Left cardiac atrium (tissue), 4 donors: ENCODE results near the gene DUS2. TPM values are rescaled to one million over a fixed set of nuclear protein-coding genes. Genes with fewer than 3 reads are reported as not detected.

Experiments used
- ATAC-seq, 2 donors: fragments of 200-7000 bp; cut with Tn5 transposase; one replicate each; pipeline ENCODE4 v1.9.1; 2020; ENCODE audit warnings: mild to moderate bottlenecking in 2 of 2, moderate library complexity in 2 of 2
- DNase-seq: peaks from one replicate; pipeline ENCODE4 v3.0.0-alpha.2; 2020
- intact Hi-C, 2 donors: fragments of 100-400 bp; cut with DNase I; formaldehyde crosslinking; loops; one replicate each; pipeline versions ENCODE4 v1.14.1 to v1.15.1; 2022 to 2023
- total RNA-seq, 2 donors: library from RNA; stranded (reverse); fragmentation: NEBNext Ultra II Directional; extraction: Animal tissue kit (Norgen Biotek cat#: 25700); gene quantifications; one replicate each; pipeline ENCODE4 v1.2.1, GENCODE V29; 2021
- donor health status: DM: no; HTN: yes; CAD: no.
- donor health status: DM: no; HTN: yes; CAD: no; lungs with severe emphysema.
- donor health status: DM: yes; HTN: yes; CAD: no.
- donor health status: Dilated cardiomyopathy.

DUS2 gene
- total RNA-seq, 2 donors from 2014 or later, result 6.9 to 7.2 TPM

DNA sequence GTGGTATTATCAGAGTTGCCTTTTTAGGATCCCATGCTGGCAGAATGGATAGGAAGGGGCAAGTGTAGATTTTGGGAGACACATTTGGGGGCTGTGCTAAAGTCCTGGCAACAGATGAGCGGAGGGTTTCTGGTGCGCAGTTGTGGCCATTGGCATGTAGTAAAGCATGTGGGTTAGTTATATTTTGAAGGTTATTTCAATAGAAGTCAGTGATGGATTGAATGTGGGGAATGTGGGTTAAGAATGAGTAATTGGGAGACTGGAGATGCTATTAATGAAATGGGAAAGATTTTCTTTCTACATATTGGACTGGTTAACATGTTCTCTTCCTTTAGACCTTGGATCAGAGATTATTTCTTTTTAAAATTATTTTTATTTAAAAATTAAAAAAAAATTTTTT lies 10.0 kb downstream of the DUS2 start:
- intact Hi-C loops, result no loop called here
- no peak for ATAC-seq

DNA sequence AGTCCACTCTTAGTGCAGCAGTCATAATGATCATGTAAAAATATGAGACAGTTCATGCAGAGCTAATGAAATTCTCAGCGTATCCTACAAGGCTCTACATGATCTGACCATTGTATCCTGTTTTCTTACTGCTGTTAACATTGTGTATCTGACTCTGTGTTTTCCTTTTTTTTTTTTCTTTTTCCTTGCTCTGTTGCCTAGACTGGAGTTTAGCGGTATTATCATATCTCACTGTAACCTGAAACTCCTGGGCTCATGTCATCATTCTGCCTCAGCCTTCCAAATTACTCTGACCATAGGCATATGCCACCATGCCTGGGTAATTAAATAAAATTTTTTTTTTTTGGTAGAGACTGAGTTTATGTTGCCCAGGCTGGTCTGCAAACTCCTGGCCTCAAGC lies 12.1 kb downstream of the DUS2 start:
- DNase-seq, result no peak
- intact Hi-C loops, result no loop called here
- ATAC-seq, result no peak

More for the DNA sequence above, 10.0 kb downstream of the DUS2 start:
- DNase-seq, result no peak

DNA sequence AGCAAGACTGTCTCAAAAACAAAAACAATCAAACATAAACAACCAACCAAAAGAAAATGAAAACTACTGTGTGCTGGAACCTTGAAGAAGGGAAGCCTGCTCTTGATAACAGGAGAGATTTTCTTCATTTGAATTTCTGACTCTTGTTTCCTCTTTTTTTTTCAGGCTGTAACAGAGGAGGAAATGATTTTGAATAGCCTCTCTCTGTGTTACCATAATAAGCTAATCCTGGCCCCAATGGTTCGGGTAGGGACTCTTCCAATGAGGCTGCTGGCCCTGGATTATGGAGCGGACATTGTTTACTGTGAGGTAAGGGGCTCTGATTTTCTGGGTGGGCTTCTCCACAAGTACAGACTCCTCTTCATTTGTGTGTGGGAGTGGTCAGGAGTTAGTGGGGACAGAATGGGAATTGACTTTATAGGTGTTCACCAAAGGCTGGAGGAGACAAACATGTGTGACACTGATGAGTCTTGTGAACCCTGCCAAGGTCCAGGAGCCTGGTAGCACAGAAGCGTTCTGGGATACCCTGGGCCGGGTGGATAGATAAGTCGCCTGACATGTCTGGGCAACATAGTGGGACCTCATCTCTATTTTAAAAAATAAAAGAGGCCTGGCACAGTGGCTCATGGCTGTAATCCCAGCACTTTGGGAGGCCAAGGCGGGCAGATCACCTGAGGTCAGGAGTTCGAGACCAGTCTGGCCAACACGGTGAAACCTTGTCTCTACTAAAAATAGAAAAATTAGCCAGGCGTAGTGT lies 14.9 kb downstream of the DUS2 start:
- ATAC-seq (no peak), DNase-seq (no peak)
- intact Hi-C loops, result no loop called here

DNA sequence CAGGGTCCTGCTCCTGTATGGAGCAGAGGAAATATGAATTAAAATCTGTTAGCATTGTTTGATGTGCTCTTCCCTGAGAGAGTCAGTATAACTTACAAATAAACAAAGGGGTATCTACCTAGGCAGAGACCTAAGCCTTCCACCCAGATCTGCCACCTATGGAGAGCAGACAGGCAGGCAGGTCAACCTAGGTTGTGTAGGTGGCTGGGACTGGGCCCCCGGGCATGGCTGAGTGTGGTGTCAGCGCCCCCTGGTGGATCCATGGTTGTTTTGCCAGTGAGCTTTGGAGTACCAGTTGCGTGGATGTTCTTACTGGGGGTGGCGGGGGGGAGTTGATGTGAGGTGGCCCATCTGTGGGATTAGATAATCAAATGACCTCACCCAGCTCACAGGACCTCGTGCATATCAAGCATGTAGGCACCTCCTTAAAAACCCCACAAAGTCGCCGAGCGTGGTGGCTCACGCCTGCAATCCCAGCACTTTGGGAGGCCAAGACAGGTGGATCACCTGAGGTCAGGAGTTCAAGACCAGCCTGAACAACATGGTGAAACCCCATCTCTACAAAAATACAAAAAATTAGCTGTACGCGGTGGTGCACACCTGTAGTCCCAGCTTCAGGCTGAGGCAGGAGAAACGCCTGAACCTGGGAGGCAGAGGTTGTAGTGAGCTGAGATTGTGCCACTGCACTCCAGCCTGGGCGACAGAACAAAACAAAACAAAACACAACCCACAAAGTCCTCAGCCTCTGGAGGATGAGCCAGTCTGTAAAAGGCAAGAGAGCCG lies 17.6 kb downstream of the DUS2 start:
- ATAC-seq, result peak; percentile 95 to 96
- DNase-seq, result peak; percentile 86
- intact Hi-C loops, result loop anchor here (2.0 to 10.0 kb wide), 4 partner anchors 48 to 226 kb away; partner anchors contain the start of gene NRN1L (in 1 of the 2)

DNA sequence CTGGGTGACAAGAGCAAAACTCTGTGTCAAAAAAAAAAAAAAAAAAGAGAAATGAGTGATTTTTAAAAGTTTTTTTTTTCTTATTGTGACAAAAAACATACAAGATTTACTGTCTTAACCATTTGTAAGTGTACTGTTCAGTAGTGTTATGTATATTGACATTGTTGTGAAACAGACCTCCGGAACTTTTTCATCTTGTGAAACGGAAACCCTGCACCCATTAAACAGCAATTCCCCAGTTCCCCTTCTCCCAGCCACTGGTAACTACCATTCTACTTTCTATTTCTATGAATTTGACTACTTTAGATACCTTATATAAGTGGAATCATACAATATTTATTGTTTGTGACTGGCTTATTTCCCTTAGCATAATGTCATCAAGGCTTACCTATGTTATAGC lies 18.7 kb downstream of the DUS2 start:
- DNase-seq (no peak), ATAC-seq (no peak)
- intact Hi-C loops, result loop anchor here (2.0 to 10.0 kb wide), 4 partner anchors 49 to 227 kb away; partner anchors contain the start of gene NRN1L (in 1 of the 2)

DNA sequence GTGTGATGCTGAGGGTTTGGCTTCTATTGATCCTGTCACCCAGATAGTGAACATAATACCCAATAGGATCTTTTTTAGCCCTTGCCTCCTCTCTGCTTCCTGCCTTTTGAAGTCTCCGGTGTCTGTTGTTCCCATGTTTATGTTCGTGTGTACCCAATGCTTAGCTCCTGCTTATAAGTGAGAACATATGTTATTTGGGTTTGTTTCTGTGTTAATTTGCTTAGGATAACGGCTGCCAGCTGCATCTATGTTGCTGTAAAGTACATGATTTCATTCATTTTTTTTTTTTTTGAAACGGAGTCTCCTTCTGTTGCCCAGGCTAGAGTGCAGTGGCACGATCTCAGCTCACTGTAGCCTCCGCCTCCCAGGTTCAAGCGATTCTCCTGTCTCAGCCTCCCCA lies 23.0 kb downstream of the DUS2 start:
- ATAC-seq, result no peak
- intact Hi-C loops, result loop anchor here in 1 of 2 donors (10.0 kb wide), 1 partner anchor 231 kb away; no protein-coding TSS in a partner anchor
- DNase-seq, result no peak

DNA sequence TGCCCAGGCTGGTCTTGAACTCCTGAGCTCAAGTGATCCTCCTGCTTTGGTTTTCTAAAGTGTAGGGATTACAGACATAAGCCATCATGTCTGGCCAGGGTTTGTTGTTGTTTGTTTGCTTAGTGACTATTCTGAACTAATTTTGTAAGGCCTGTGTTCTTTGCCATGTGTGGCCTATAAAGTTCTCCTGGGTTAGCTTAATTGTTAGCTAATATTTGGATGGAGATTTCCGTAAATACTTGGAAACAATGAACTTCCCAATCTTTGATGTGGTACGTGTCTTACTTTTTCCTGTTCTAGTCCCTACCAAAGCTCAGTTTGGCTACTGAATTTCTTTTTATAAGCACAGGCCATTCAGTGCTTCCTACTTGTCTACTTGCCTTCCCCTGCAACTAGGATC lies 24.9 kb downstream of the DUS2 start:
- intact Hi-C loops, result loop anchor here in 1 of 2 donors (10.0 kb wide), 1 partner anchor 233 kb away; no protein-coding TSS in a partner anchor
- DNase-seq (no peak), ATAC-seq (no peak)

DNA sequence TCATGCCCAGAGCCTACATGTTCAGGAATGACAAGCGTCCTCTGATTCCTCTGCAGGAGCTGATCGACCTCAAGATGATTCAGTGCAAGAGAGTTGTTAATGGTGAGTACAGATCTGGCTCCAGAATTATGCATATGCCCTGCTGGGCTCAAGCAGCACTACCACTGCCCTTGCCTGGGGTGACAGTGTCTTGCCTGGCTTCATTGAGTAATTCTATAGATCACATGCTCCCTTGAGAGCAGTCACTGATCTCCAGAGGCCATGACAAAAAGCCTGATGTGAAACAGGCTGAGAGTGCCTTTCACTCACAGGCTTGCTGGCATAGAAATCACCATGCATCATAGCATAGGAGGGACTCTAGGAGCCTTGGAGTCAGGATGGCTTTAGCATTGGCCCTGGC lies 26.4 kb downstream of the DUS2 start:
- ATAC-seq (no peak), DNase-seq (no peak)
- intact Hi-C loops, result loop anchor here in 1 of 2 donors (10.0 kb wide), 1 partner anchor 235 kb away; no protein-coding TSS in a partner anchor

DNA sequence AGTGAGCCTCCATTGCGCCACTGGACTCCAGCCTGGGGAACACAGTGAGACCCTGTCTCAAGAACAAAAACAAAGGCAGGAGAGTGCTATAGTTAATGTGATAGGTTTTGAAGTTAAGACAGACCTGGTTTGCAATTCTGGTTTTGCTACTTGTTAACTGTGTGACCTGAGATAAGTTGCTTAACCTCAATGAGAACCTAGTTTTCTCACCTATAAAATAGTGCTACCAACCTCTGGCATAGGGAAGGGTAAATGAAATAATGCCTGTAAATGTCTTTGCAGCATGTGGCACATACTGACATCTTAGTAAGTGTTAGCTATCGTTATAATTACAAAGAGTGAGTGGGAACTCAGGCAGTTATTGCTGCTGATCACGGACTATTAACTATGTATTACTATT lies 32.3 kb downstream of the DUS2 start:
- ATAC-seq (no peak), DNase-seq (no peak)
- intact Hi-C loops, result no loop called here

DNA sequence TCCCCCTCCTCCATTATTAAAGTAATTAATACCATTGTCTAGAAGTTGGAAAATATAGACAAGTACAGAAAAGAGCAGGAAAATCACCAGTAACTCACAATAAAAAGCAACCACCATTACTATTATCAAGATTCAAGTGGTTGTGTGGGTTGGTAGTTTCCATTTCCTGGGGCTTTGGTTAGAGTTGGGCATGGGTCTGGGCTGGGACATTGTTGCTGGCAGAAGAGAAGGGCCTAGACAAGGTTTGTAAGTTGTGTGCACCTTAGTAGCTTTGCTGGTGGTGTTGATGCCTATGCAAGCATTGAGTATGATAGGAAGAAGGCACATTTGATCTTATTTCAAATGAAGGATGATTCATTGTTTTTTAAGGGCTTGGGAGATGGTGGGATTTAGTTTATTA lies 36.7 kb downstream of the DUS2 start:
- ATAC-seq (no peak), DNase-seq (no peak)
- intact Hi-C loops, result no loop called here

DNA sequence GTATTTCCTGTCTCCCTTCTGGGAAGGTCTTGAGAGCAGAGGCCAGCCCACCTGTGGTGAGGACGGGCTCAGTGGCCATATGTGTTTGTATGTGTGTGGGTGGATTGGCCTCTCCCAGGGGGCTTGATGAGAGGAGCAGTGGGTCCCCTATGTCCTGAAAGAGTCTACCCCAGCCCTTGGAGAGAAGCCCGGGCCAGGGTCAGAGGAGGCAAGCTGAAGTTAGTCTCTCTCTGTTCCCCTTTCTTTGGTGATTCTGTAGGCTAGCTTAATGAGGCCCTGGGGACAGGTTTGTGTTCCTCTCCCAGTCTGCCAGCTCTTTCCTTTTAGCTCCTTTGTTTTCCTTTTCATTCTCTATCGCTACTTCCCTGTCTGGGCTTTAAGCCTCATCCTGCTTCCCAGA lies 38.3 kb downstream of the DUS2 start:
- ATAC-seq, result no peak
- intact Hi-C loops, result no loop called here

DNA sequence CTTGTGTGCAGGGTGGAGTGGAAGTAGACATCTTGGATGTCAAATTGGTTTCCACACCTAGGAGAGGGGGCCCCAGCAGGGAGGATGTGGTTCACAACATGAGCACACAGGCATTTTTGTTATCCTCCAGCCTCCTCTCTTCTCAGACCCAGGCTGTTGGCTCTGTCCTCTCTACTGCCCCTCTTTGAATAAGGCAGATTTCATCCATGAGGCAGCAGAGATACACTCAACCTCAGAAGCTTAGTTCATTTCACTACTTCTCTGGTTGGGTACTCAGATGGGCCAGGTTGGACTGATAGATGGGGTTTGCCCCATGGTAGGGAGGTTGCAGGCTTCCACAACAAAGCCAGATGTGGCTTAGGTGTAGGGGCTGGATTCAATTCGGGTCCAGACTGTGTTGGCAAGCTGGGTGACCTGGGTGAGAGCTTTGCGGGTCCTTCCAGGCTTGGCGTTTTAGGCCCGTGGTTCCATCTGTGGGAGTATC lies 39.9 kb downstream of the DUS2 start:
- ATAC-seq (no peak), DNase-seq (no peak)
- intact Hi-C loops, result no loop called here

More for the DNA sequence above, 38.3 kb downstream of the DUS2 start:
- no peak for DNase-seq

DNA sequence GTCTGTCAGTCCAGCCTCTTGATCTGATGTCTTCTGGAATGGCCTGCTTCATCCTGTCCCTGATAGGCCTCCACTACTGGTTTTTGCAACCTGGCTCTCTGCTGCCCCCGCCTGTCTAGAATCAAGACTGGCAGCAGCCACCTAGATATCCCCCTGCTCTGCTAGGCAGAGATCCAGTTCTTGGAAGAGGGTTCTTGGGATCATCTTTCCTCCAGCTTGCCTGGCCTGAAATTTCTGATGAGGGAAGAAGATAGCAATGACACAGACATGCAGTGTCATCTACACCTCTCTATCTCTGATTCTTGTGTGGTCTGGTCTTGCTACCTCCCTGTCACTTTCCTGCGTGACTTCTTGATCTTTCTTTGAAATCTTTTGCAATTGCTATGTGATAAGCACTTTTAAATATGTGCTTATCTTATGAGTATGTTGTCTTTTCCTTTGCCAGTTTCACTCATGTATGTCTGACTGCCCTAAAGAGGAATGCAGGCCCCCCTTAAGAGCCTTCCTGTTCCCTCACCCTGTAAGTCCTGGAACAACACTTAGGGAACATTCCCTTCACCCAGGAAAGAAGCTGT lies 41.8 kb downstream of the DUS2 start:
- intact Hi-C loops, result no loop called here
- peak; percentile 81 to 87 for ATAC-seq
- DNase-seq, result peak; percentile 74

DNA sequence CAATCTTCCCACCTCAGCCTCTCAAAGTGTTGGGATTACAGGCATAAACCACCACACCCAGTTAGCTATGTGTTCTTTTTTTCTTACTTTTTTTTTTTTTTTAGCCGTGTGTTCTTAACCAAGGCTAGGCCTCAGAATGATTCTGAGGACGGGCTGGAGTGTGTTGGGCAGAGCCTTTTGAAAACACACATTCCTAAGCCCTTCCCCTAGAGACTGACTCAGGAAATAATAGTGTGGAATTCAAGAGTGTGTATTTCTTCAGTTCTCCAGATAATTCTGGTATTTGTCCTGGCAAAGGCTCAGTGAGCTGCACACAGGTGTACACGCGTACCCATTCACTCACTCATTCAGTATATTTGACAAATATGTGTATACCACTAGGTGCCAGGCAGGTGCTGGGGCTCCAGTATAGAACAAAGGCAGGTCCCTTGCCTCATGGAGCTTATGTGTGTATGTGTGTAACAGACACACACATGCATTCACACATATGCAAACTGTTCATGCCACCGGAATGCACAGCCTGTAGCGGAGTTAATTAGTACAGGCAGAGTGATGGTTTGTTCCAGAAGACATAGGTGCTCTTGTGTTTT lies 42.7 kb downstream of the DUS2 start:
- intact Hi-C loops, result no loop called here
- DNase-seq, result no peak
- peak; percentile 46 to 72 for ATAC-seq

DNA sequence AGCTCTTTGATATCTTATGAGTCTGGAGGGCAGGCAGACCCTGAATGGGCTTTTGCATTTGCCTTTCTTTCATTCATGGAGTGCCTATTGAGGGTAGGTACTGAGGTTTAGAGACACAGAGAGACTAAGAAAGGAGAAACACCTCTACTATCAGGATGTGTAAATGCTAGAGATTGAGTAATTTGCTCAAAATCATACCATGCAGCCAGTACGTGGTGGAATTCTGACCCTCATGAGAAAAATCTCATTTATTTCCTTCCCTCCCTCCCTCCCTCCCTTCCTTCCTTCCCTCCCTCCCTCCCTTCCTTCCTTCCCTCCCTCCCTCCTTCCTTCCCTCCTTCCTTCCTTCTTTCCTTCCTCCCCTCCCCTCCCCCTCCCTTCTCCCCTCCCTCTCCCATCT lies 43.7 kb downstream of the DUS2 start:
- ATAC-seq, result no peak

DNA sequence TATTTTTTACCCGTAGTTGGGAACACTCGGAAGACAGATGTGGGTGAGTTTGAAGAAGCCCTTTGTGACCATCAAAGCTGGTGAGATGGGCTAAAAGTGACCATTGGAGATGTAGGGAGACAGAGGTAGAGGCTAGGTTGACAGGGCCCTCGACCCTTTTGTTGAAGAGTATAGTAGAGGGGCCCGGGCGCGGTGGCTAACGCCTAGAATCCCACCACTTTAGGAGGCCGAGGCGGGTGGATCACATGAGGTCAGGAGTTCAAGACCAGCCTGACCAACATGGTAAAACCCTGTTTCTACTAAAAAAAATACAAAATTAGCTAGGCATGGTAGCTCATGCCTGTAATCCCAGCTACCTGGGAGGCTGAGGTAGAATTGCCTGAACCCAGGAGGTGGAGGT lies 45.8 kb downstream of the DUS2 start:
- intact Hi-C loops, result no loop called here
- DNase-seq (no peak), ATAC-seq (no peak)

More for the DNA sequence above, 43.7 kb downstream of the DUS2 start:
- DNase-seq, result no peak
- intact Hi-C loops, result no loop called here

DNA sequence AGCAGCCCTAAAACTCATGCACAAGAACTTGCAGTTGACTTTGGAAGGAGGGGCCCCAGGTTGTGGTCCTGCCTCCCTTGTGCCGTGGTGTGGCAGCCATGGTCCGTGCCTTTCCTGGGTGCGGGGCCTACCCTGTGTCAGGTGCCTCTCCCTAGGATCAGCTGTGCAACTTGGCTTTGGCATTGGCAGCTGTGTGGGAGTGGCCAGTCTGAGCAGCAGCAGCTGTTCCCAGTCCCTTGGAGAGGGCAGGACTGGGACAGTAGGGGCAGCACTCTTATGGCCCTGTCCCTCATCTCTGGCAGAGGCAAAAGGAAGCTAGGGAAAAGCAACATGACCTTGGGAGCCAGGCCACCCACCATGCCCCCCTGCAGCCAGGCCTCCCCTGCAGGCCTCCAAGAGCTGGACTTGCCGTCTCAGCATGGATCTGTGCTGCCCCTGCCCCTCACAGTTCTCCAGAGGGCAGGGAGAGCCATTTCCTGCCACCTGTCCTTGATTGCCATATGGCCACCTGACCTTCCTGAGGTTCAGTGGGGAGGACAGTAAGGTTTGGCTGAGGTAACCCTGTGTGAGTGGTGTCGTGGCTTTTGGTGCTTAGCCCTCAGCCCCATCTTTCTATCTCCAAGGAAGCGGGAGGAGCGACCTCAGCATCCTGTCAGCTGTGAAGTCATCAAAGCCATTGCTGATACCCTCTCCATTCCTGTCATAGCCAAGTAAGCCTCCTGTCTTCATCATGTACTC lies 46.6 kb downstream of the DUS2 start:
- peak; percentile 9 to 45 for ATAC-seq
- intact Hi-C loops, result no loop called here
- DNase-seq, result no peak

DNA sequence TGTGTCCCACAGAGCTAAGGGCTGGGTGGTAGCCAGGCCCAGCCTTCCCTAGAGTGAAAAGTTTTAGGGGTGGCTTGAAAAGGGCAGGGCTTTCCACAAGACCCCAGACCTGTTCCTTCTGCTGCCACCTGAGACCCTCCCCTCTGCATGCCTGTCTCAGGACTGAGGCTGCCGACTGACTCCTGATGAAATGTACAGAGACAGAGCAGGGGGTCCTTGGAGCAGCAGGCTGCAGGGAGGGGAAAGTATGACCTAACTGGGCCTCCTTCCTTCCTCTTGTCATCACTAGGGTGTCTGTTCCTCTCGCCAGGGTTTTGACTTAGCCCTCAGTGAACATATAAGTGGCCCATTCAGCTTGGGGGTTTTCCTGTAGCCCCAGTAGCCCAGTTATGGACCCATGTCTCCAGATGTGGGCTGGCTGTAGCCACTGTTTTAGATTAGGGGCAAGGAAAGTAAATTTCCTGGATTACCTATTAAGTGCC lies 47.2 kb downstream of the DUS2 start:
- ATAC-seq (no peak), DNase-seq (no peak)
- intact Hi-C loops, result no loop called here
